Ramos (cell line): Measurements from ENCODE around the gene PYROXD2.

ENCODE experiments used
- in situ Hi-C: fragments of 300-500 bp; cut with MboI; formaldehyde crosslinking; loops from one replicate; pipeline ENCODE4 v1.14.3; 2022; ENCODE audit warnings: low sequenced_read_pairs; ENCODE audit not compliant: unreplicated experiment

Gene PYROXD2

GRCh38 chr10:98417973-98418664 is 3.1 kb upstream of the PYROXD2 start:
- in situ Hi-C loops, result no loop called here

GRCh38 chr10:98417481-98417959 is 2.5 kb upstream of the PYROXD2 start:
- in situ Hi-C loops, result no loop called here

GRCh38 chr10:98416606-98417388 is 1.8 kb upstream of the PYROXD2 start:
- in situ Hi-C loops, result no loop called here

DNA sequence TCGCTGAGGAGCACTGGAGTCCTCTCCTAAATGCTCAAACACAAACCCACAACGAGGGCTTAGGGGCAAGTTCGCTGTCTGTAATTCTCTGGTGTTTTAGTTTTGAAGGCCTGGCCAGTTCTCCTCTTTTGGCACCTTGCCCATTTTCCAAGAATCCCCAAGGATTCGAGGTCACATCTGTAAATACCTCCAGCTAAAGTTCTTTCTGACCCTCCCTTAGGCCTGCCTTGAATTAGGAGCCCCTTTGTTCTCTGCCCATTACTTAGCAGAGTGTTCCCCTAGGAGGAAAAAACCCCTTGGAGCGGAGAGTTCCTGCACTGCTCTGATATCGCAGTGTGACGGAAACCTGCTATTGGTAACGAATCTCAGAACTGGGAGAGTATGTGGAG is 743 bp upstream of the PYROXD2 start:
- in situ Hi-C loops, result no loop called here

- in situ Hi-C loops, result no loop called here
Observed at GRCh38 chr10:98414578-98414931, 427 bp downstream of the PYROXD2 start.

DNA sequence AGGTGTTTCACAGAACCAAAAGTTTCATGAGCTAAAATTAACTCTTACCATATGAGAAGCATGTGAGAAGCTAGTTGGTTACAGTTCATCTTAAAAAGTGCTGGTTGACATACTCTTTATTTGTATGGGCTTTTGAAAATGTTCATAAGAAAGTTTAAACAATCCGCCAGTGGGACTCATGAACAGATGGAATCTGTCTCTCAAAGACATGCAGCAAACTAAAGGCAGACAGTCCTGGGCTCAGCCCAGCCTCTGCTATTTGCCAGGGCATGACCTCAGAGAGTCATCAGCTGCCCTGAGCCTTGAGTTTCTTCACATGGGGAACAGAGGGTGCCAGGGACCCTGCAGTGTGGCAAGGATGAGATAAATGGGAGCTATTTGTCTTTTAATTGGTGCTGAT is 3.2 kb downstream of the PYROXD2 start:
- in situ Hi-C loops, result no loop called here

DNA sequence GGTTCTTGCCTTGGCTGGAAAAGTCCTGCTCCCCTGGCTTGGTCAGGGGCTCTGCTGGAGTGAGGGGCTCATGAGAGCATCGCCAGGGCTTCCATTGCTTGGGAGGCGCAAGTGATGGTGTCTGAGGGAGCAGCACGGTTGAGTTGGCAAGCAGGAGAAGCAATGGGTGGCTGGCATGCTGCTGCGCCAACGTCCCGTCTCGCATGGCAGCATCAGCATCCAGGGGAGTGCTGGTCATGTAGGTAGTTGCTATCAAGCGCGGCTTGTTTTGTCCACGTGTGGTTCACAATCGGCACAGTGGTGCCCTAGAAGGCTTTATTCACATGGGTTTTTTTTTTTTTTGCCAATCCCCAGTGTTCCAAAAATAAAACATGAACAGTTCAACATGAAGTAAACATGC is 3.8 kb downstream of the PYROXD2 start:
- in situ Hi-C loops, result no loop called here

DNA sequence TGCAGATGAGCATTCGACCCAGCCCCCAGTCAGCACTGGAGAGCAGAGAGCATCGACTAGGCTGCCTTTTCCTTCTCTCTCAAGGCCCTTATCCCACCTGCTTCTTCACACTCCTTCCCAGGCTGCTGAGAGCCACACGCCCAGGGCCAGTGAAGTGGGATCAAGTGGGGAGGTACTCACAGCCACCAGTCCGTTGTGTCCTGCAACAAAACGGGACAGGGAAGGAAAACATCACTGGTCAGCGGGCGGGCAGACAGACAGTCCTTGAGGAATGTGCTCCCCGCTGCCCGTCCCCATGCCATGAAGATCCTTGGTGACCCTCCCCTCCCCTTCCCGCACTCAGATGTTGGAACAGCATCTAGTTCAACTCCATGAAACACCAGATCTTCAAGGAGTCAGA is 4.2 kb downstream of the PYROXD2 start:
- in situ Hi-C loops, result no loop called here

DNA sequence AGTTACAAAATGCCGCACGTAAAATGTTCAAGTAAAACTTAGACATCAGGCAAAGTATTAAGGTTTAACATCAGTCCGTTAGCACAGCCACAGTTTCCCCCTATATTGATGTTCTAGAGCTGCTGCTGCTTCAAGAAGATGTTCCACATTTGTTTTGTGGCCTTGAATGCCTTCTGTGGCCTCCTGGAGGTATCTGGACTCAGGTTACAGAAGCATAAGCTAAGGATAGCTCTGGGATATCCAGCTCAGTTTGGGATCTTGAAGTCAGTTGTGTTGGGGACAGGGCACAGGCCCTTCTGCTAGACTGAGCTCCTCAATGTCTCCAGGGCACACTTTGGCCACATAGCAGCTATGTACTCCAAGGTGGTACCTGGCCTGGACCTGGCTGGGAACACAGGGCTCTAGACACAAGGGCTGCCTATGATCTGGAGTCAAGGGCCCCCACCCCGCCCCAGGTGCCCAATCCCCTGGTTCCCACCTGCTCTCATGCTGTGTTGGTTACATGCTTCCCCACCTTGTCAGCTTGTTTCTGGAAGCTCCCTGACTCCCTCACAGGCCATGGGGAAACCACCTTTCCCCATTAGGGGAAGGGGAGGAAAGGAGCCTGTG is 4.7 kb downstream of the PYROXD2 start:
- in situ Hi-C loops, result no loop called here

DNA sequence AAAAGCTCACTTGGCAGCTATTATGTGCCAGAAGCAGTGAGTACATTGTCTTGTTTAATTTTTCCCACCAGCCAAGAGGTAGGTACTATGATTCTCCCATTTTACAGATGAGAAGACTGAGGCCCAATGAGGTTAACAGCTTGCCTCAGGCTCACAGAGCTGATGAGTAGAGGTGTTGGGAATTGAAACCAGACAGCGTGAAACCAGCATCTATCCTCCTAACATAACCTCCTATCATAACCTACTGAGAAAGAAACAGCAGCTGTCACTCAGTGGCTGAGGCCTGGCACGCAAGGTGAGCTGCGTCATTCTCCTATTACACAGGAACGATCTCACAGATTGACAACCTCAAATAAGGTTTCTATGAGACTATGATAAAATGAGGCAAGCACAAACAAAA is 6.2 kb downstream of the PYROXD2 start:
- in situ Hi-C loops, result no loop called here

DNA sequence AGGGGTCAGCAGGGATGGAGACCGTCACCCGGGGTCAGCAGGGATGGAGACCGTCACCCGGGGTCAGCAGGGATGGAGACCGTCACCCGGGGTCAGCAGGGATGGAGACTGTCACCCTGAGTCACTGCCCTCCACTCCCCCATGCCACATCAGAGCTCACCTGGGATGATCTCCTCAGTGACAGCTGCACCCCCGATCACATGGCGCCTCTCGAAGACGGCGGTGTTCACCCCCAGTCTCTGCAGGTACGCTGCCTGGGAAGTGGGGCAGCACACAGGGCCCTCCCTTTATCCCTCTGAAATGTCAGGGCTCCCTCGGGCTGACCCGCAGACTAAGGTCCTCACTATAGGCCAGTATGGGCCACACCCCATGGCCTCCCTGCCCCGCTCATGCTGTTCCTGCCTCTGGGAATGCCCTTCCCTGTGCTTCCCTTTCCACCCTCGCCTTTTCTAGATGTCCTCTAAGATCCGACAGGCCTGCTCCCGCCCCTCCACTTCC is 7.2 kb downstream of the PYROXD2 start:
- in situ Hi-C loops, result no loop called here

GRCh38 chr10:98407017-98407743 is 7.8 kb downstream of the PYROXD2 start:
- in situ Hi-C loops, result no loop called here

GRCh38 chr10:98405422-98405821 is 9.6 kb downstream of the PYROXD2 start:
- in situ Hi-C loops, result no loop called here

DNA sequence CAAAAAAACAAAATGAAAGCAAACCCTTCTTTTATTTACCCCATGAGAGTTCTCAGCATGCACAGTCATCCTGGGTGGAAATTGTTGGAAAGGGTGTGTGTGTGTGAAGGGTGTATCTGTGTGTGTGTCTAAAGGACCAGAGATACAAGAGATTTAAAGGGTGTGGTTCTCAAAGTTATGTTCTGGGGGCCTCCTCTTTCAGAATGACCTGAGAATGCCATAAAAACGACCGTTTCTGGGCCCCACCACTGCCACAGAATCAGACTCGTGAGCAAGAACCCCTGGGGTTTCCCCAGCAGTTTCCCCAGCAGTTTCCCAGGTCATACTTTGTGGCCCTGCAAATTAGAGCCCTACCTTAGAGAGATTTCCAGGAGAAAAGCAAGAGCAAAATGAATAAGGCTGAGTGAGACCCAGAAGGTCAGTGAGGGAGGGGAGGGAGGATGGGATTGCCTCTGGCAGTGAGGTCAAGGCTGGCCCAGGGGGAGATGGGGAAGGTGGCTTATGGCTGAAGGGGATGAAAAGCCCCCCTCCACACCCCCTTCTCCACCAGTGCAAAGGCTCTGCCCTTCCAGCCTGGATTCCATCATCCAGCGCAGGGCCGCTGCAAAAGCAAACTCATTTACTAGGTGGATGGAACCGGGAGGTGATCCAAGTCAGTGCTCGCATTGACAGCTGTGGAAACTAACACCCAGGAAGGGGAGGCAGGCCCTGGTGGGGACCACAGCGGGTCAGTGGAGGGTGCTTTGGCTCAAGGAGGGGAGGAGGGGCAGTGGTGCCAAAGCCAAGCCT is 10.2 kb downstream of the PYROXD2 start:
- in situ Hi-C loops, result no loop called here

DNA sequence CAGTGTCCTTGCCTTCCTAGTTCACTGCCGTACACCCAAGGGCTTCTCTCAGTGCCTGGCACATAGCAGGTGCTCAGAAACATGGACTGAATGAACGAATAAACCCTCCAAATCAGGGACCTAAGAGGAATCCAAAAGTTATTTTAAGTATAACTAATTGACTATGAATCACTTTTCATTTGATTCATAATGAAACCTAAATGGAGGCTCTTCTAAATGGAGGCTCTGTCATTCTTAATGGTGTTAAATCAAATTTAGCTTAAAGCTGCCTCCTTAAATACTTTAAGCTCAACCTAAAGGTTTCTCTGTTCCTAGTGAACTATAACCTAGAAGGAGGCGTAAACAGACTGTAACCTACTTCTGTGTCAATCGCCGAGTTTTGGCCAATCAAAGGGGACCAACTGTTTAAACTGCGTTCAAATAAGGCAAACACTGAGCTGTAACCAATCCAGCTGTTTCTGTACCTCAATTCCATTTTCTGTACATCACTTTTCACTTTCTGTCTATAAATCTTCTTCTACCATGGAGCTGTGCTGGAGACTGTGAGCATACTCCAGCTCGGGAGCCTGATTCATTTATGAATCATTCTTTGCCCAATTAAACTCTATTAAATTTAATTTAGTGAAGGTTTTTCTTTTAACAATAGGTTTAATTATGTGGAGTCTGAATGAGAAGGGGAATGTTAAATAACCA is 11.0 kb downstream of the PYROXD2 start:
- in situ Hi-C loops, result no loop called here

DNA sequence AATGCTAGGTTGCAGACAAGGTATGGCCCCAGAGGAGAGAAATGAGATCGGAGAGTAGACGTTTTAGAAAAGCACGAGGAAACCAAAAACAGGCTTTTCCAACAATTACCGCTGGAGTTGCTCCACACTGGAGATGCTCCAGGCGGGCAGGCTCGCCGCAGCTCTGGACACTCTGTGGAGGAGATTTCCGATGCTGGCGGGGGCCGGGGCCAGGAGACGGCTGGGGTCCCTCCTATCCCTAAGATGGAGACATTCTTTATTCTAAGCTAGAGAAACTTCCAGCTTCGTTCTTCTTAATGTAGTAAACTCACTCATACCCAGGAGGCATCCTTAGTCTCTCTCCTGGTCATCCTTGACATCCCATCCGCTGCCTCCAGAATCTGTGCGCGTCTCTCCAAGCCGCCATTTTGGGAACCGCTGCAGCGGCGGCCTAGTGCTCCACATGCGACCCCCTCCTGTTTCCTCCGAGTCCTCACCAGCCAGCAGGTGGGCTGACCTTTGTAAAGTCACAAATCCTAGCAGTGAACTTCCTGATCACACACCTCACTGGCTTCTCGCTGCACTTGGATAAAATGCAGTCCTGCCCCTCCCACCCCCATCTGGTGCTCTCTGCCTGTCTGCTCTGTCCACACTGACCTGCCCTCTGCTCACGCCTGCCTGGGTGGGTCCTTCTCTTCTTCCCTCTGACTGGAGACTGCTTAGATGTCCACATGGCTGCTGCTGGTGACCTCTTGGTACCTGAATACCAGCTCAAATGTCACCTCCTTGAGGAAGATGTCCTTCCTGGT is 11.9 kb downstream of the PYROXD2 start:
- in situ Hi-C loops, result no loop called here

- in situ Hi-C loops, result no loop called here
Observed at GRCh38 chr10:98402478-98402877, 12.5 kb downstream of the PYROXD2 start.

- in situ Hi-C loops, result no loop called here
Observed at GRCh38 chr10:98400482-98400881, 14.5 kb downstream of the PYROXD2 start.
